GM12864 (cell line): ENCODE measurements around the gene FAM20C.

ENCODE experiments used
- DNase-seq: peaks from one replicate; pipeline ENCODE4 v3.0.0-alpha.2; 2011; ENCODE audit warnings: low read depth
- H3K4me3 ChIP-seq: 2 replicates; pipeline ENCODE4 v1.5.1; 2011; ENCODE audit warnings: mild to moderate bottlenecking, low read depth, low read length, control low read depth
- CTCF ChIP-seq: IDR thresholded peaks from 2 replicates; pipeline ENCODE4 v1.5.1; 2011; ENCODE audit warnings: low read depth, mild to moderate bottlenecking, moderate library complexity, low read length, control low read depth, inconsistent platforms; ENCODE audit errors: missing control alignments

The FAM20C gene

GRCh38 chr7:286266-286665 is 93.9 kb downstream of the FAM20C start:
- no peak for TF ChIP-seq CTCF
- no peak for DNase-seq
- H3K4me3 ChIP-seq, result no peak overlapping the region

GRCh38 chr7:288671-289101 is 96.3 kb downstream of the FAM20C start:
- no peak for TF ChIP-seq CTCF
- H3K4me3 ChIP-seq, result no peak overlapping the region
- DNase-seq, result no peak

DNA sequence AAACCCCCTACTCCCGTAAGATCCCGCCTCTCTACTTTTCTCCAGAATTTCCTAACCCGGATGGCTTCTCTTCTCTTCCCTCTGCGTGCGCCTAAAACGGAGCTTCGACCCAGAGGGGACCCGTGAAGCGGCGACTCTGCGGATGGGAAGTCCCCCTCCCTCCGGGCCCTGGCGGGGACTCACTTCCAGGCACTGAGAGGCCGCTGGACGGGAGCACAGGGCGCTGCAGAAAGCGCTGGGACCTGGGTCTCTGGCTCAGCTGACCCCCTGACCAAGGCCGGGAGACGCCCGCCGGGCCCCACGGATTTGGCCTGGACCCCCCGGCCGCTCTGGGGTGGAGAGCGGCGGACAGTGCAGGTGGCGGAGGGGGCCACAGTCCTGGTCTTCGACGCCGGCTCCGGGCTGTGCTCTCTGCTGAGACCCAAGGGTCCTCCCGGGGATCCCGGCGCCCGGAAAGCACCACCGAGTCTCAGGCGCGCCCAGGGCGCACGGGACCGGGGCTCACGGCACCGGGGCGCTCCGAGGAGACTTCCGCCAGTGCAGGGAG is 96.9 kb downstream of the FAM20C start:
- TF ChIP-seq CTCF, result no peak
- H3K4me3 ChIP-seq, result no peak overlapping the region
- no peak for DNase-seq

- no peak for DNase-seq
- TF ChIP-seq CTCF, result no peak
Observed at GRCh38 chr7:289756-290553, 97.6 kb downstream of the FAM20C start, which contains the start of gene FOXL3. FOXL3 (plus strand) TSS chr7:290170; CDS start chr7:290170, 0 bp downstream.

GRCh38 chr7:290554-291372 is 98.4 kb downstream of the FAM20C start:
- DNase-seq, result no peak
- no peak for TF ChIP-seq CTCF
- no peak overlapping the region for H3K4me3 ChIP-seq

More at GRCh38 chr7:289756-290553, 97.6 kb downstream of the FAM20C start, which contains the start of gene FOXL3:
- H3K4me3 ChIP-seq, result no peak within 1 kb of the TSS

GRCh38 chr7:291373-292092 is 99.2 kb downstream of the FAM20C start:
- H3K4me3 ChIP-seq, result no peak overlapping the region
- no peak for TF ChIP-seq CTCF
- DNase-seq, result no peak
